ENCODE results near the gene ITGA5.

The ITGA5 gene

GRCh38 chr12:54430471-54431069 is 11.5 kb upstream of the ITGA5 start:
- no peak for DNase-seq (ENCODE audit: low read depth, low spot score)

- DNase-seq (ENCODE audit: low read depth, low spot score), result no peak
Measured at GRCh38 chr12:54429014-54429471, 10.0 kb upstream of the ITGA5 start.

GRCh38 chr12:54428050-54429013 is 9.3 kb upstream of the ITGA5 start:
- DNase-seq (ENCODE audit: low read depth, low spot score), result no peak

- DNase-seq (ENCODE audit: low read depth, low spot score), result no peak
Measured at GRCh38 chr12:54427106-54427505, 8.0 kb upstream of the ITGA5 start.

GRCh38 chr12:54426690-54427089 is 7.6 kb upstream of the ITGA5 start:
- no peak for DNase-seq (ENCODE audit: low read depth, low spot score)

GRCh38 chr12:54425702-54426101 is 6.6 kb upstream of the ITGA5 start:
- no peak for DNase-seq (ENCODE audit: low read depth, low spot score)

GRCh38 chr12:54424224-54424623 is 5.2 kb upstream of the ITGA5 start:
- no peak for DNase-seq (ENCODE audit: low read depth, low spot score)

GRCh38 chr12:54423816-54424150 is 4.7 kb upstream of the ITGA5 start:
- DNase-seq (ENCODE audit: low read depth, low spot score), result no peak

GRCh38 chr12:54421879-54422250 is 2.8 kb upstream of the ITGA5 start:
- no peak for DNase-seq (ENCODE audit: low read depth, low spot score)

- no peak for DNase-seq (ENCODE audit: low read depth, low spot score)
Measured at GRCh38 chr12:54421175-54421878, 2.3 kb upstream of the ITGA5 start.

- no peak for DNase-seq (ENCODE audit: low read depth, low spot score)
Measured at GRCh38 chr12:54420766-54421144, 1.7 kb upstream of the ITGA5 start.

- no peak for DNase-seq (ENCODE audit: low read depth, low spot score)
Measured at GRCh38 chr12:54418441-54419087, 502 bp downstream of the ITGA5 start.

- DNase-seq (ENCODE audit: low read depth, low spot score), result no peak
Measured at GRCh38 chr12:54417712-54418440, 1.2 kb downstream of the ITGA5 start.

- no peak for DNase-seq (ENCODE audit: low read depth, low spot score)
Measured at GRCh38 chr12:54416687-54417603, 2.1 kb downstream of the ITGA5 start.

GRCh38 chr12:54415221-54415929 is 3.7 kb downstream of the ITGA5 start:
- no peak for DNase-seq (ENCODE audit: low read depth, low spot score)

- no peak for DNase-seq (ENCODE audit: low read depth, low spot score)
Measured at GRCh38 chr12:54413284-54414190, 5.5 kb downstream of the ITGA5 start.

- DNase-seq (ENCODE audit: low read depth, low spot score), result no peak
Measured at GRCh38 chr12:54412786-54413185, 6.3 kb downstream of the ITGA5 start.

GRCh38 chr12:54412348-54412747 is 6.7 kb downstream of the ITGA5 start:
- no peak for DNase-seq (ENCODE audit: low read depth, low spot score)
